ENCODE data around the gene CLTB. TPM values are rescaled to one million over a fixed set of nuclear protein-coding genes. Genes with fewer than 3 reads are reported as not detected.
A peak's percentile ranks its signal among the peaks of the same experiment; 100 is the strongest.

CLTB gene
- total and polyA plus RNA-seq, 2 of the 8 experiments (the other 6 are each of a cell fraction or from before 2014, with no cell fraction given): 25.9 to 34.9 TPM

DNA sequence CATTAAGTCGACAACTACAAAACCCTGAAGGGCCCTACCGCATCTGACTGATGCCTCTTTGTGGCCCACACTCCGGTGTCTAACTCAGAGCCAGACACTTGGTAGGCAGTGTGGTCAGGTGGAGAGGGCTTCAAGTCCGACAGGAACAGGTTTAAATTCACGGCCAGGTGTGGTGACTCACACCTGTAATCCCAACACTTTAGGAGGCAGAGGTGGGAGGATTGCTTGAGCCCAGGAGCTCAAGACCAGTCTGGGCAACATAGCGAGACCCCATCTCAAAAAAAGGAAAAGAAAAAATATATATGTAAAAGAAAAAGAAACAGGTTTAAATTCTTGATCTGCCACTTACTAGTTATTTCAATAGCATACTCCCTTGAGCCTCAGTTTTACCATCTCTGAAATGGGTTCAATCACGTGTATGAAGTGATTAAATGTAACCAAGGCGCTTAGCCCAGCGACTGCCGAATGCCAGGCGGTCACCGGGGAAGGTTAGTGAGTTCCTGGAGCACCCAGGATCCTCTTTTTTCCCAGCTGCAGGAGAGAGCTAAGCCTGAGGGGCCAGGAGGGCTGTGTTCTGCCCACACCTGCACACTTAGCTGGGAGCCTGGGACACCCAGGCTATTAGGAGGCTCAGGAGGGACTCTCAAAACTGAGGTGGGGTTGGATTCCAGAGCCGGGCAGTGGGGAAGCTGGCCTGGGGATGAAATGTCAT, 943 bp downstream of the CLTB start:
- Histone ChIP-seq H3K18ac (ENCODE audit: extremely low read depth, low read length) (no peak overlapping the region), H3K36me3 (ENCODE audit: control insufficient read depth in 2 of 4, insufficient read depth in 4 of 4, low read length in 3 of 4) (no peaks in the 10 kb centered on the region), H3K4me3 (ENCODE audit: extremely low read depth in 1 of 4, insufficient read depth in 2 of 4, low read depth in 3 of 4, low read length in 4 of 4) (peak overlapping the region; percentile 40 to 77 (median 70)), H2BK20ac (ENCODE audit: low read length) (no peak overlapping the region), H3K23ac (ENCODE audit: insufficient read length) (no peak overlapping the region), H3K9ac (replicated peaks in 1 of 4; ENCODE audit: extremely low read depth in 1 of 4, low read depth in 3 of 4, low read length in 3 of 4) (no peak overlapping the region; a peak in 2 of 7 replicates), H3K9me3 (ENCODE audit: insufficient read depth in 2 of 2, low read depth in 1 of 2, low read length in 1 of 2) (peaks cover 0 to under 1% of the 10 kb centered on the region in 2 experiments; a peak in 1 of 4 replicates), H4K5ac (ENCODE audit: insufficient read length, low read depth, low read length) (no peak overlapping the region), H2BK12ac (ENCODE audit: low read depth, low read length) (no peak overlapping the region), H3K4me1 (replicated peaks in 1 of 4; ENCODE audit: control insufficient read depth in 3 of 4, insufficient read depth in 4 of 4, low read length in 3 of 4) (peaks cover 0 to 3% (median 0%) of the 10 kb centered on the region in 4 experiments; a peak in 4 of 7 replicates), H2BK5ac (ENCODE audit: low read depth, low read length) (no peak overlapping the region), H3K14ac (ENCODE audit: insufficient read length) (no peak overlapping the region), H3K4ac (replicated peaks; ENCODE audit: insufficient read length, low read depth, low read length) (no peak overlapping the region), H4K91ac (replicated peaks; ENCODE audit: insufficient read length, low read length) (no peak overlapping the region), H3K23me2 (ENCODE audit: low read depth, low read length) (no peaks in the 10 kb centered on the region; the same call in 1 of the 2 replicates), H4K20me1 (replicated peaks in 1 of 2; ENCODE audit: control insufficient read depth in 1 of 2, insufficient read depth in 2 of 2, low read length in 2 of 2) (peaks cover 0 to 2% of the 10 kb centered on the region in 2 experiments), H4K8ac (ENCODE audit: extremely low read depth, insufficient read depth, low read length) (no peak overlapping the region), H2AK5ac (ENCODE audit: low read depth, low read length) (no peak overlapping the region; the same call in 1 of the 2 replicates), H3K27ac (ENCODE audit: low read depth, low read length) (no peak overlapping the region), H2BK15ac (ENCODE audit: low read length) (no peak overlapping the region), H3K4me2 (ENCODE audit: insufficient read depth in 1 of 2, low read depth in 2 of 2, low read length in 2 of 2) (peak overlapping the region; percentile 63 to 73), H3K27me3 (replicated peaks in 1 of 4; ENCODE audit: control insufficient read depth in 3 of 4, extremely low read depth in 1 of 4, insufficient read depth in 3 of 4, low read length in 3 of 4) (peaks cover 0 to 11% (median 9%) of the 10 kb centered on the region in 4 experiments; a peak in 6 of 7 replicates), H2BK120ac (replicated peaks; ENCODE audit: low read depth, low read length) (no peak overlapping the region), H3K79me2 (ENCODE audit: control insufficient read depth in 1 of 2, insufficient read depth in 2 of 2, low read length in 2 of 2) (no peaks in the 10 kb centered on the region), H3K56ac (replicated peaks; ENCODE audit: insufficient read length, low read depth, low read length) (no peak overlapping the region), H3K79me1 (ENCODE audit: low read depth, low read length) (no peaks in the 10 kb centered on the region), H2AFZ (ENCODE audit: low read length) (no peak overlapping the region)
- ChIA-PET POLR2A (ENCODE audit: partially characterized antibody) (interaction anchor here (0.8 to 1.7 kb wide), 9 partner anchors 8 to 220 kb away, joined by 3 to 9 read pairs (median 4); partner anchors contain the start of genes FAF2, NOP16 and RNF44), CTCF (ENCODE audit: partially characterized antibody) (interaction anchor here (0.9 to 3.3 kb wide), 6 partner anchors 9 to 685 kb away, joined by 3 to 22 read pairs (median 4); no protein-coding TSS in a partner anchor)
- TF ChIP-seq CREB1 (IDR thresholded peaks at IDR 0.05) (no peak), KDM1A (IDR thresholded peaks at IDR 0.05; ENCODE audit: borderline replicate concordance, low read length) (peak; percentile 43; the same call in 1 of the 2 replicates)
- DNase-seq (ENCODE audit: low read depth in 1 of 2, low spot score in 2 of 2): no peak
- no peak for FAIRE-seq
- 86% methylated on average over 13 of the region's 13 CpGs; no CpG with 5 or more reads in 1 of the 2 experiments for WGBS, 2 experiments (ENCODE audit: extremely low coverage in 1 of 2, insufficient coverage in 1 of 2, insufficient read length in 1 of 2, insufficient replicate concordance in 2 of 2, low coverage in 1 of 2, low lambda C conversion rate in 2 of 2, missing lambda C conversion rate in 1 of 2)

Measured in H1 (cell line).